Measurements from ENCODE around the gene LRRC30.

DNA sequence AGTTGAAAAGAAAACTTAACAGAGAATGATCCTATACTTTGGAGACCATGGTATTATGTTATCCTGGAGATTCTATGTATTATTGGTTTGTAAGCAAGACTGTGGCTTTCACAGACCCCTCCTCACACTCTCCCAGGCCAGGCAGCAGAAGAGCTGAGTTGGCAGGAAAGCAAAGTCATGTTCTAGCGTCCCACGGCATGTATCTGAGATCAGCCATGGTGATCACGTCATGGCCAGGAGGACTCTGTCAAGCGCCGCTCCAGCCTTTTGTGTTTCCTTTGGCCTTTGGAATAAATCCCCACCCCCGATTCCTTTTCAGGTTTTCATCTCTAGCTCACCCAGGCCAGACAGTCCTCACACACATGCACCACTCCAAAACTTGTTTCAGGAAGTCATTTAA is 39.1 kb downstream of the LRRC30 start:
- TF ChIP-seq, protein P1, sequence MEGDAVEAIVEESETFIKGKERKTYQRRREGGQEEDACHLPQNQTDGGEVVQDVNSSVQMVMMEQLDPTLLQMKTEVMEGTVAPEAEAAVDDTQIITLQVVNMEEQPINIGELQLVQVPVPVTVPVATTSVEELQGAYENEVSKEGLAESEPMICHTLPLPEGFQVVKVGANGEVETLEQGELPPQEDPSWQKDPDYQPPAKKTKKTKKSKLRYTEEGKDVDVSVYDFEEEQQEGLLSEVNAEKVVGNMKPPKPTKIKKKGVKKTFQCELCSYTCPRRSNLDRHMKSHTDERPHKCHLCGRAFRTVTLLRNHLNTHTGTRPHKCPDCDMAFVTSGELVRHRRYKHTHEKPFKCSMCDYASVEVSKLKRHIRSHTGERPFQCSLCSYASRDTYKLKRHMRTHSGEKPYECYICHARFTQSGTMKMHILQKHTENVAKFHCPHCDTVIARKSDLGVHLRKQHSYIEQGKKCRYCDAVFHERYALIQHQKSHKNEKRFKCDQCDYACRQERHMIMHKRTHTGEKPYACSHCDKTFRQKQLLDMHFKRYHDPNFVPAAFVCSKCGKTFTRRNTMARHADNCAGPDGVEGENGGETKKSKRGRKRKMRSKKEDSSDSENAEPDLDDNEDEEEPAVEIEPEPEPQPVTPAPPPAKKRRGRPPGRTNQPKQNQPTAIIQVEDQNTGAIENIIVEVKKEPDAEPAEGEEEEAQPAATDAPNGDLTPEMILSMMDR (conservative IDR thresholded peaks at IDR 0.05 in 1 of 2, IDR thresholded peaks at IDR 0.05 in 1 of 2; ENCODE audit: low read depth in 1 of 2, low read length in 2 of 2) = no peak
- TF ChIP-seq EZH2 (IDR thresholded peaks at IDR 0.05; ENCODE audit: low read length, missing control alignments) = no peak

Data from fibroblast of lung (primary cell).